Left hindlimb (tissue), 1 donor: ENCODE measurements around the gene BCL6B.
A peak's percentile ranks its signal among the peaks of the same experiment; 100 is the strongest.
"Not testable (repeated sequence)": the region's sequence is repeated elsewhere in the genome, so short reads cannot be mapped to it uniquely, and the experiment has no call there.

ENCODE experiments used
- DNase-seq: peaks from one replicate; pipeline ENCODE4 v3.0.0-alpha.2; 2018

The BCL6B gene

GRCh38 chr17:7022781-7023571 is at the start of gene BCL6B:
BCL6B (plus strand) TSS chr17:7023050; CDS start chr17:7023672, 622 bp downstream.
- DNase-seq, result no peak

- DNase-seq, result not testable (repeated sequence)
Observed at GRCh38 chr17:6979440-6979839, 43.4 kb upstream of the BCL6B start.

GRCh38 chr17:6981426-6981825 is 41.4 kb upstream of the BCL6B start:
- no peak for DNase-seq

- DNase-seq, result no peak
Observed at GRCh38 chr17:6985266-6985665, 37.6 kb upstream of the BCL6B start.

- DNase-seq, result no peak
Observed at GRCh38 chr17:6986676-6987075, 36.2 kb upstream of the BCL6B start.

GRCh38 chr17:6989779-6990178 is 33.1 kb upstream of the BCL6B start:
- DNase-seq, result no peak

GRCh38 chr17:6993613-6994056 is 29.2 kb upstream of the BCL6B start:
- not testable (repeated sequence) for DNase-seq

- no peak for DNase-seq
Observed at GRCh38 chr17:6994118-6994598, 28.7 kb upstream of the BCL6B start.

- DNase-seq, result no peak
Observed at GRCh38 chr17:6994666-6995256, 28.1 kb upstream of the BCL6B start.

- DNase-seq, result no peak
Observed at GRCh38 chr17:6995500-6996255, 27.2 kb upstream of the BCL6B start, which contains the start of gene ALOX12. ALOX12 (plus strand) TSS chr17:6996049; CDS start chr17:6996118, 69 bp downstream.

- no peak for DNase-seq
Observed at GRCh38 chr17:6996256-6997011, 26.4 kb upstream of the BCL6B start.

- no peak for DNase-seq
Observed at GRCh38 chr17:6997171-6997570, 25.7 kb upstream of the BCL6B start.

GRCh38 chr17:6998855-6999508 is 23.9 kb upstream of the BCL6B start:
- no peak for DNase-seq

- no peak for DNase-seq
Observed at GRCh38 chr17:7001318-7001961, 21.4 kb upstream of the BCL6B start.

GRCh38 chr17:7002288-7003047 is 20.4 kb upstream of the BCL6B start:
- no peak for DNase-seq

- no peak for DNase-seq
Observed at GRCh38 chr17:7003745-7004144, 19.1 kb upstream of the BCL6B start.

- peak; percentile 39 for DNase-seq
Observed at GRCh38 chr17:7004398-7005253, 18.2 kb upstream of the BCL6B start.

GRCh38 chr17:7005716-7006115 is 17.1 kb upstream of the BCL6B start:
- no peak for DNase-seq

- DNase-seq, result no peak
Observed at GRCh38 chr17:7007143-7007542, 15.7 kb upstream of the BCL6B start.

- DNase-seq, result no peak
Observed at GRCh38 chr17:7010523-7010922, 12.3 kb upstream of the BCL6B start.
